ENCODE measurements around the gene FAM117A.

The FAM117A gene

DNA sequence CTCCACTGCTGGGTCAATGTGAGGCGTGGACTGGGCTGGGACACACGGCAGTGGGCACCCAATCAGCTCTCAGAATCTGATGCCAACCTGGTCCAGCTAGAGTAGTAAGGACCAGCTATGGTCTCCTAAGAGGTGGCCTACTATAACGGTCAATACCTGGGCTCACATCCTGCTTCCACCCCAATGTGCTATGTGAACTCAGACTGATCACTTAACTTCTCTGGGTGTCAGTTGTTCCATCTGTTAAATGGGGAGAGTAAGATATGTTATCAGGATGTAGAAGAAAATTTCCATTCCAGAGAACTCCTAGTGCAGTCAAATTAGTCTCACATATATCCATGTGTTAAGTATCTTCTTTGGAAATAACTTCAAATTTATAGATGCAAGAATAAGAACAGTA is 14.2 kb downstream of the FAM117A start:
- in situ Hi-C loops (cut with HindIII; ENCODE audit: low sequenced_read_pairs), result no loop called here
- no peak overlapping the region for H3K4me3 ChIP-seq (ENCODE audit: low read depth, low read length)
- TF ChIP-seq, protein P1, sequence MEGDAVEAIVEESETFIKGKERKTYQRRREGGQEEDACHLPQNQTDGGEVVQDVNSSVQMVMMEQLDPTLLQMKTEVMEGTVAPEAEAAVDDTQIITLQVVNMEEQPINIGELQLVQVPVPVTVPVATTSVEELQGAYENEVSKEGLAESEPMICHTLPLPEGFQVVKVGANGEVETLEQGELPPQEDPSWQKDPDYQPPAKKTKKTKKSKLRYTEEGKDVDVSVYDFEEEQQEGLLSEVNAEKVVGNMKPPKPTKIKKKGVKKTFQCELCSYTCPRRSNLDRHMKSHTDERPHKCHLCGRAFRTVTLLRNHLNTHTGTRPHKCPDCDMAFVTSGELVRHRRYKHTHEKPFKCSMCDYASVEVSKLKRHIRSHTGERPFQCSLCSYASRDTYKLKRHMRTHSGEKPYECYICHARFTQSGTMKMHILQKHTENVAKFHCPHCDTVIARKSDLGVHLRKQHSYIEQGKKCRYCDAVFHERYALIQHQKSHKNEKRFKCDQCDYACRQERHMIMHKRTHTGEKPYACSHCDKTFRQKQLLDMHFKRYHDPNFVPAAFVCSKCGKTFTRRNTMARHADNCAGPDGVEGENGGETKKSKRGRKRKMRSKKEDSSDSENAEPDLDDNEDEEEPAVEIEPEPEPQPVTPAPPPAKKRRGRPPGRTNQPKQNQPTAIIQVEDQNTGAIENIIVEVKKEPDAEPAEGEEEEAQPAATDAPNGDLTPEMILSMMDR (IDR thresholded peaks at IDR 0.05; ENCODE audit: low read depth, low read length), result no peak
- no peak for DNase-seq (ENCODE audit: low read depth, low spot score)

DNA sequence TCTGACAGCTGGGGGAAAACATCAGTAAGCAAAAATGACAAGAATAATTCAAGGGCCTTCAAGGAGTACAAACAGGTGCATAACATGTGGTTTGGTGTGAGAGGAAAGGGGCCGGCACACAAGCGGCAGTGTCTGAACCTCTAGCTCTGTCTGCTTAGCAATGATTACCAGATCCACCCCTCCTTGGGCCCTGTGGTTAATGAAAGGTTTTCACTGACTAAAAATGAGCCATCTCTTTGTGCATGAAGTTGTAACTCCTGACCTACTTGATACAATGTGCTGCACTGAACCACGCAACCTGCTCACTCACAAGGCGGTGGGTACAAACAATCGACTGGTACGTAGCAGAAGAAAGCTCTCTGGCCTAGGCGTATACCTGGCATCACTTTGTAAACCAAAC is 15.1 kb downstream of the FAM117A start:
- no peak for DNase-seq (ENCODE audit: low read depth, low spot score)
- in situ Hi-C loops (cut with HindIII; ENCODE audit: low sequenced_read_pairs), result no loop called here
- TF ChIP-seq, protein P1 (IDR thresholded peaks at IDR 0.05; ENCODE audit: low read depth, low read length), result no peak
- no peak overlapping the region for H3K4me3 ChIP-seq (ENCODE audit: low read depth, low read length)

DNA sequence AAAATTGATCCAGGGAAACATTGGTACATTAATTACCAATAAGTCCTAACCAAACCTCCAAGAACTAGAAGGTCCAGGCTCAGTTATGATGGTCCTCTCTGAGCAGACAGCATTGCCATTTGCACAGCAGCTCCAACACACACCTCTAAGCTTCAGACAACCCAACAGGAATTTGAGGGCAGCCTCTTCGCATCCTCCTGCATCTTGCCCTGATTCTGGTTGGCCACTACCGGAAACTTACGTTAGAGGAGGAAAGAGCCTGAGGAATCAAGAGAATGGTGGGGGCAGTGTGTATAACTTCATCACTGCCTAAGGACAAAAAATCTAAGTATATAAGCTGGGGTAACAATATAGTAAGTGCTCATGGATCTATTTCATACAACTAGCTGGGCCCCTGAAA is 15.7 kb downstream of the FAM117A start:
- no peak overlapping the region for H3K4me3 ChIP-seq (ENCODE audit: low read depth, low read length)
- DNase-seq (ENCODE audit: low read depth, low spot score), result no peak
- in situ Hi-C loops (cut with HindIII; ENCODE audit: low sequenced_read_pairs), result no loop called here
- TF ChIP-seq, protein P1 (IDR thresholded peaks at IDR 0.05; ENCODE audit: low read depth, low read length), result no peak

DNA sequence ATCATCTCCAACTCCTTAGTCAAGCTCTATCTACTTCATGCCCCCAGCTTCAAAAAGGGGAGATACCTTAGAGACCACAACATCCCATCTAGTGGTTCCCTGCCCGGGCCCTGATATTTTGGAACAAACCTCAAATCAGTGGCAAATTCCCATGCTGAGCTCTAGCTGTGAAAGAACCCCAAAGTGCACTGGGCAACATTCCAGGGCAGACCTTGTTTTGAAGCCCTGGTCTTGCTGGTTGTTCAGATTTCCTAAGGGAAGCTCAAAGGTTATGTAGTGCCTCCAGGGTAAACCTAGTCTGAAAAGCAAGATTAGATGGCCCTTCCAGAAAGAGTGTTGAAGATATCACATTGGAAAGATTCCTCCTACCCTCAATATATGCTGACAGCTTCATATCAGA is 16.3 kb downstream of the FAM117A start:
- no peak overlapping the region for H3K4me3 ChIP-seq (ENCODE audit: low read depth, low read length)
- in situ Hi-C loops (cut with HindIII; ENCODE audit: low sequenced_read_pairs), result no loop called here
- TF ChIP-seq, protein P1 (IDR thresholded peaks at IDR 0.05; ENCODE audit: low read depth, low read length), result no peak
- no peak for DNase-seq (ENCODE audit: low read depth, low spot score)

DNA sequence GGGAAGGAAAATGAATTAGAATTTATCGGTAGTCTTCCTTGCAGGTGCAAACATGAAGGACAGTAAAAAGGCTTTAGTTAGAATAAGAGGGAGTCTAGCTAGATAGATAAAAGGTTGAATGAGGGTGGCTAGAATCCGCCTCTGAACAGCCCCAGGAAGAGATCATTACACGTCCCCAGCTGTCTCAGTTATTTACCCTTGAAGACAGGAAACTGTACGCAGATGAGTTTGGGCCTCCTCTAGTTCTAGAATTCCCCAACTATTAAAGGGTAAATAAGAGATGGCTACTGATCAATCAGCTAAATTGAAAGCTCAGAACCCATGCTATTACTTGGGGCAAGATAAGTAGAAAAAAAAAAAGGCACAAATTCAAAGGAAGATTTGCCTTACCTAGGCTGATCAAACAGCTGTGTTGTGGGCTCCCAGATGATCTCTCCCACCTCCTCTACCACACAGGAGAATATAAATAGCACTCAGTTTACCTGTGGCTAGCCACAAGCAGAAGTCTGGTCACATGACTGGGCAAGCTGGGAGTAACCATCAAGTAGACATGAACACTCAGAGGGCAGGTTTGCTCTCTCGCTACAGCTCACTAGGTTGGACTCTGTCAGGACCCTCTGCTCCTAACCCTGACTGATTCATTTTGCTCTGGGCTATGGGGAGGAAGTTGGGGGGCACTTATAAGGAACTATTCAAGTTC is 17.0 kb downstream of the FAM117A start:
- TF ChIP-seq, protein P1 (IDR thresholded peaks at IDR 0.05; ENCODE audit: low read depth, low read length), result no peak
- H3K4me3 ChIP-seq (ENCODE audit: low read depth, low read length), result no peak overlapping the region
- no peak for DNase-seq (ENCODE audit: low read depth, low spot score)
- in situ Hi-C loops (cut with HindIII; ENCODE audit: low sequenced_read_pairs), result no loop called here

DNA sequence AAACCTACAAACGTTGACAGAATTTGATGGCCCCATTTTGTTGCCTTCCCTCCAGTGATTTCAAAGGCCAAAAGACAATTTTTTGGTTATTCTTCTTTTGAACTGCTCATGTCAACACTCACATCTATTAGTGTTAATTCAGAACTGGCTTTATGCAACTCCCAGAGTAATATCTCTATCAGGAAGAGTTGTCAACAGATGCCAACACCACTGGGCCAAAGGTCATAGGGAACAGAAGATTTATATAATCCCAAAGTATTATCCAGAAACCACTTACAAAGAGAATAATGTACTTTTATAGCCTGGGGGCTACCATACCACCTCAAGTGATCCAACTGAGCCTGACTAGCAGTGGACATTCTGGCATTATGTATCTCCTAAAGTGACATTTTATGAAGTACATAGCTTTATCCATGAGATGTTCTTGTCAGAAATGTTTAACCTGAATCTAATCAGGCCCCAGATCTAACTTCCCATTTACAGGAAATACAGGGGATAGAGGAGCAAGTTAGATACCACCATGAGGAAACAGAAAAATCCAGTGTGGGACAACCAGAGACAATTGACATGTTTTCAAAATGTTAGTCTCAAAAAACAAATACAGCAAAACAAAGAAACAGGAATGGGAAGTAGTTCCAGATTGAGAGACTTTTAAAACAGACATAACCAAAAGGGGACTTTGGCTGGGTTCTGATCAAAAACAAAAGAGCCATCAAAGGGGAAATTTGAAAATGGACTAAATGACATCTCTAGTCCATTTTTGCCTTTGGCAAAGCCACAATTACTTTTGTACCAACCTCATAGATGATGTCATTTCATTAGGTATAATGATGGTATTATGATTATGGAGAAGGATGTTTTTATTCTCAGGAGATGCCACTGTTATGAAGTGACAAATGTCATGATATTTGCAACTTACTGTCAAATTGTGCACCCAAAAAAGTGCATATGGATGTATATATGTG is 18.5 kb downstream of the FAM117A start:
- DNase-seq (ENCODE audit: low read depth, low spot score), result no peak
- H3K4me3 ChIP-seq (ENCODE audit: low read depth, low read length), result no peak overlapping the region
- TF ChIP-seq, protein P1 (IDR thresholded peaks at IDR 0.05; ENCODE audit: low read depth, low read length), result no peak
- in situ Hi-C loops (cut with HindIII; ENCODE audit: low sequenced_read_pairs), result no loop called here

All from astrocyte of the spinal cord (primary cell).